Measurements from ENCODE around the gene RAPGEF5. TPM values are rescaled to one million over a fixed set of nuclear protein-coding genes. Genes with fewer than 3 reads are reported as not detected.

RAPGEF5 gene
- total RNA-seq, 1 donor from 2014 or later = 1.1 TPM

- no peak for DNase-seq (ENCODE audit: low read depth)
- no peak overlapping the region for H3K4me3 ChIP-seq (ENCODE audit: low read depth, low read length)
- H3K36me3 ChIP-seq (ENCODE audit: control insufficient read depth, insufficient read depth, low read length) = no peaks in the 10 kb centered on the region
- H3K27me3 ChIP-seq (ENCODE audit: control insufficient read depth, insufficient read depth, low read length) = no peaks in the 10 kb centered on the region
- TF ChIP-seq CTCF (IDR thresholded peaks at IDR 0.05; ENCODE audit: insufficient read depth, low read length, poor library complexity, severe bottlenecking) = no peak
These were observed 162.2 kb downstream of the RAPGEF5 start for GRCh38 chr7:22194658-22195273.

GRCh38 chr7:22193450-22193983, 163.4 kb downstream of the RAPGEF5 start:
- DNase-seq (ENCODE audit: low read depth) = no peak
- TF ChIP-seq CTCF (IDR thresholded peaks at IDR 0.05; ENCODE audit: insufficient read depth, low read length, poor library complexity, severe bottlenecking) = no peak
- H3K27me3 ChIP-seq (ENCODE audit: control insufficient read depth, insufficient read depth, low read length) = no peaks in the 10 kb centered on the region
- no peaks in the 10 kb centered on the region for H3K36me3 ChIP-seq (ENCODE audit: control insufficient read depth, insufficient read depth, low read length)
- no peak overlapping the region for H3K4me3 ChIP-seq (ENCODE audit: low read depth, low read length)

- no peak for TF ChIP-seq CTCF (IDR thresholded peaks at IDR 0.05; ENCODE audit: insufficient read depth, low read length, poor library complexity, severe bottlenecking)
- Histone ChIP-seq H3K36me3 (ENCODE audit: control insufficient read depth, insufficient read depth, low read length) (no peaks in the 10 kb centered on the region), H3K4me3 (ENCODE audit: low read depth, low read length) (no peak overlapping the region), H3K27me3 (ENCODE audit: control insufficient read depth, insufficient read depth, low read length) (no peaks in the 10 kb centered on the region)
- DNase-seq (ENCODE audit: low read depth) = no peak
These were observed 164.2 kb downstream of the RAPGEF5 start for GRCh38 chr7:22192801-22193200.

GRCh38 chr7:22190736-22191135, 166.2 kb downstream of the RAPGEF5 start:
- H3K27me3 ChIP-seq (ENCODE audit: control insufficient read depth, insufficient read depth, low read length) = no peaks in the 10 kb centered on the region
- no peaks in the 10 kb centered on the region for H3K36me3 ChIP-seq (ENCODE audit: control insufficient read depth, insufficient read depth, low read length)
- no peak for DNase-seq (ENCODE audit: low read depth)
- TF ChIP-seq CTCF (IDR thresholded peaks at IDR 0.05; ENCODE audit: insufficient read depth, low read length, poor library complexity, severe bottlenecking) = no peak
- no peak overlapping the region for H3K4me3 ChIP-seq (ENCODE audit: low read depth, low read length)

- no peaks in the 10 kb centered on the region for H3K27me3 ChIP-seq (ENCODE audit: control insufficient read depth, insufficient read depth, low read length)
- TF ChIP-seq CTCF (IDR thresholded peaks at IDR 0.05; ENCODE audit: insufficient read depth, low read length, poor library complexity, severe bottlenecking) = no peak
- no peak overlapping the region for H3K4me3 ChIP-seq (ENCODE audit: low read depth, low read length)
- DNase-seq (ENCODE audit: low read depth) = no peak
- H3K36me3 ChIP-seq (ENCODE audit: control insufficient read depth, insufficient read depth, low read length) = no peaks in the 10 kb centered on the region
These were observed 167.2 kb downstream of the RAPGEF5 start for GRCh38 chr7:22189741-22190140.

GRCh38 chr7:22189230-22189629, 167.7 kb downstream of the RAPGEF5 start:
- DNase-seq (ENCODE audit: low read depth) = no peak
- no peak for TF ChIP-seq CTCF (IDR thresholded peaks at IDR 0.05; ENCODE audit: insufficient read depth, low read length, poor library complexity, severe bottlenecking)
- no peaks in the 10 kb centered on the region for H3K27me3 ChIP-seq (ENCODE audit: control insufficient read depth, insufficient read depth, low read length)

More at GRCh38 chr7:22189230-22189629, 167.7 kb downstream of the RAPGEF5 start:
- Histone ChIP-seq H3K4me3 (ENCODE audit: low read depth, low read length) (no peak overlapping the region), H3K36me3 (ENCODE audit: control insufficient read depth, insufficient read depth, low read length) (no peaks in the 10 kb centered on the region)
